ENCODE measurements around the gene SDHA. TPM values are rescaled to one million over a fixed set of nuclear protein-coding genes. Genes with fewer than 3 reads are reported as not detected.
"Not testable (repeated sequence)": the region's sequence is repeated elsewhere in the genome, so short reads cannot be mapped to it uniquely, and the experiment has no call there.

SDHA gene
- total and polyA plus RNA-seq, 2 of the 8 experiments (the other 6 are each of a cell fraction or from before 2014, with no cell fraction given): 59.7 to 87.3 TPM

GRCh38 chr5:215256-215655 is 2.9 kb upstream of the SDHA start:
- H3K14ac ChIP-seq (ENCODE audit: insufficient read length); H3K4me2 ChIP-seq (ENCODE audit: insufficient read depth in 1 of 2, low read depth in 2 of 2, low read length in 2 of 2); H3K4me1 ChIP-seq (replicated peaks in 1 of 4; ENCODE audit: control insufficient read depth in 3 of 4, insufficient read depth in 4 of 4, low read length in 3 of 4); H2AK5ac ChIP-seq (ENCODE audit: low read depth, low read length); H3K23ac ChIP-seq (ENCODE audit: insufficient read length); H4K8ac ChIP-seq (ENCODE audit: extremely low read depth, insufficient read depth, low read length); H3K36me3 ChIP-seq (ENCODE audit: control insufficient read depth in 2 of 4, insufficient read depth in 4 of 4, low read length in 3 of 4); H3K4ac ChIP-seq (replicated peaks; ENCODE audit: insufficient read length, low read depth, low read length); H3K56ac ChIP-seq (replicated peaks; ENCODE audit: insufficient read length, low read depth, low read length); H2BK12ac ChIP-seq (ENCODE audit: low read depth, low read length); H3K9ac ChIP-seq (replicated peaks in 1 of 4; ENCODE audit: extremely low read depth in 1 of 4, low read depth in 3 of 4, low read length in 3 of 4); H3K27me3 ChIP-seq (replicated peaks in 1 of 4; ENCODE audit: control insufficient read depth in 3 of 4, extremely low read depth in 1 of 4, insufficient read depth in 3 of 4, low read length in 3 of 4); H2BK15ac ChIP-seq (ENCODE audit: low read length); H3K9me3 ChIP-seq (ENCODE audit: insufficient read depth in 2 of 2, low read depth in 1 of 2, low read length in 1 of 2); DNase-seq (ENCODE audit: low read depth in 1 of 2, low spot score in 2 of 2); H2AFZ ChIP-seq (ENCODE audit: low read length); FAIRE-seq; H4K91ac ChIP-seq (replicated peaks; ENCODE audit: insufficient read length, low read length); H3K4me3 ChIP-seq (ENCODE audit: extremely low read depth in 1 of 4, insufficient read depth in 2 of 4, low read depth in 3 of 4, low read length in 4 of 4); H4K5ac ChIP-seq (ENCODE audit: insufficient read length, low read depth, low read length); H3K79me1 ChIP-seq (ENCODE audit: low read depth, low read length); H3K23me2 ChIP-seq (ENCODE audit: low read depth, low read length); CTCF ChIA-PET (ENCODE audit: partially characterized antibody); H3K27ac ChIP-seq (ENCODE audit: low read depth, low read length); H4K20me1 ChIP-seq (replicated peaks in 1 of 2; ENCODE audit: control insufficient read depth in 1 of 2, insufficient read depth in 2 of 2, low read length in 2 of 2); H2BK120ac ChIP-seq (replicated peaks; ENCODE audit: low read depth, low read length); H3K18ac ChIP-seq (ENCODE audit: extremely low read depth, low read length); H2BK20ac ChIP-seq (ENCODE audit: low read length); POLR2A ChIA-PET (ENCODE audit: partially characterized antibody); H2BK5ac ChIP-seq (ENCODE audit: low read depth, low read length): not testable (repeated sequence)
- peaks cover 4 to 26% of the 10 kb centered on the region in 2 experiments; a peak in 3 of 4 replicates for H3K79me2 ChIP-seq (ENCODE audit: control insufficient read depth in 1 of 2, insufficient read depth in 2 of 2, low read length in 2 of 2)
- 100% methylated on average over 1 of the region's 2 CpGs; no CpG with 5 or more reads in 1 of the 2 experiments for WGBS, 2 experiments (ENCODE audit: extremely low coverage in 1 of 2, insufficient coverage in 1 of 2, insufficient read length in 1 of 2, insufficient replicate concordance in 2 of 2, low coverage in 1 of 2, low lambda C conversion rate in 2 of 2, missing lambda C conversion rate in 1 of 2)

- H3K4me3 ChIP-seq (ENCODE audit: extremely low read depth in 1 of 4, insufficient read depth in 2 of 4, low read depth in 3 of 4, low read length in 4 of 4); H3K4me2 ChIP-seq (ENCODE audit: insufficient read depth in 1 of 2, low read depth in 2 of 2, low read length in 2 of 2); H2AFZ ChIP-seq (ENCODE audit: low read length); POLR2A ChIA-PET (ENCODE audit: partially characterized antibody); H4K20me1 ChIP-seq (replicated peaks in 1 of 2; ENCODE audit: control insufficient read depth in 1 of 2, insufficient read depth in 2 of 2, low read length in 2 of 2); H3K9ac ChIP-seq (replicated peaks in 1 of 4; ENCODE audit: extremely low read depth in 1 of 4, low read depth in 3 of 4, low read length in 3 of 4); H3K14ac ChIP-seq (ENCODE audit: insufficient read length); H3K36me3 ChIP-seq (ENCODE audit: control insufficient read depth in 2 of 4, insufficient read depth in 4 of 4, low read length in 3 of 4); H3K9me3 ChIP-seq (ENCODE audit: insufficient read depth in 2 of 2, low read depth in 1 of 2, low read length in 1 of 2); H4K5ac ChIP-seq (ENCODE audit: insufficient read length, low read depth, low read length); H4K8ac ChIP-seq (ENCODE audit: extremely low read depth, insufficient read depth, low read length); H3K23ac ChIP-seq (ENCODE audit: insufficient read length); H2BK15ac ChIP-seq (ENCODE audit: low read length); H3K23me2 ChIP-seq (ENCODE audit: low read depth, low read length); DNase-seq (ENCODE audit: low read depth in 1 of 2, low spot score in 2 of 2); H2BK120ac ChIP-seq (replicated peaks; ENCODE audit: low read depth, low read length); H2BK5ac ChIP-seq (ENCODE audit: low read depth, low read length); H3K4me1 ChIP-seq (replicated peaks in 1 of 4; ENCODE audit: control insufficient read depth in 3 of 4, insufficient read depth in 4 of 4, low read length in 3 of 4); H3K27ac ChIP-seq (ENCODE audit: low read depth, low read length); H3K27me3 ChIP-seq (replicated peaks in 1 of 4; ENCODE audit: control insufficient read depth in 3 of 4, extremely low read depth in 1 of 4, insufficient read depth in 3 of 4, low read length in 3 of 4); H2BK12ac ChIP-seq (ENCODE audit: low read depth, low read length); FAIRE-seq; H3K4ac ChIP-seq (replicated peaks; ENCODE audit: insufficient read length, low read depth, low read length); H3K18ac ChIP-seq (ENCODE audit: extremely low read depth, low read length); H4K91ac ChIP-seq (replicated peaks; ENCODE audit: insufficient read length, low read length); H2BK20ac ChIP-seq (ENCODE audit: low read length); H3K56ac ChIP-seq (replicated peaks; ENCODE audit: insufficient read length, low read depth, low read length); CTCF ChIA-PET (ENCODE audit: partially characterized antibody); H2AK5ac ChIP-seq (ENCODE audit: low read depth, low read length); H3K79me1 ChIP-seq (ENCODE audit: low read depth, low read length): not testable (repeated sequence)
- WGBS, 2 experiments (ENCODE audit: extremely low coverage in 1 of 2, insufficient coverage in 1 of 2, insufficient read length in 1 of 2, insufficient replicate concordance in 2 of 2, low coverage in 1 of 2, low lambda C conversion rate in 2 of 2, missing lambda C conversion rate in 1 of 2): 94% methylated on average over 7 of the region's 10 CpGs; no CpG with 5 or more reads in 1 of the 2 experiments
- H3K79me2 ChIP-seq (ENCODE audit: control insufficient read depth in 1 of 2, insufficient read depth in 2 of 2, low read length in 2 of 2): peaks cover 3 to 31% of the 10 kb centered on the region in 2 experiments; a peak in 3 of 4 replicates
Observed at GRCh38 chr5:216076-216475, 2.0 kb upstream of the SDHA start.
